Activated naive CD8-positive, alpha-beta T cell (primary cell): Measurements from ENCODE around the gene MTUS2.

Source experiments
- H3K27ac Mint-ChIP-seq: one replicate; pipeline ENCODE4 v1.8.0; 2021; ENCODE audit warnings: mixed read lengths
- H3K27me3 Mint-ChIP-seq: one replicate; pipeline ENCODE4 v1.8.0; 2021; ENCODE audit warnings: mixed read lengths
- H3K36me3 Mint-ChIP-seq: one replicate; pipeline ENCODE4 v1.8.0; 2021; ENCODE audit warnings: mixed read lengths
- H3K4me1 Mint-ChIP-seq: one replicate; pipeline ENCODE4 v1.8.0; 2021; ENCODE audit warnings: low read depth, mixed read lengths
- H3K4me3 Mint-ChIP-seq: one replicate; pipeline ENCODE4 v1.8.0; 2021; ENCODE audit warnings: mild to moderate bottlenecking, mixed read lengths
- H3K9me3 Mint-ChIP-seq: one replicate; pipeline ENCODE4 v1.8.0; 2021; ENCODE audit warnings: low read depth, mixed read lengths

Gene MTUS2

GRCh38 chr13:29446016-29446415 lies 625.9 kb downstream of the MTUS2 start:
- no peak overlapping the region for H3K27ac Mint-ChIP-seq
- H3K9me3 Mint-ChIP-seq: no peaks in the 10 kb centered on the region
- H3K4me3 Mint-ChIP-seq: no peak overlapping the region

DNA sequence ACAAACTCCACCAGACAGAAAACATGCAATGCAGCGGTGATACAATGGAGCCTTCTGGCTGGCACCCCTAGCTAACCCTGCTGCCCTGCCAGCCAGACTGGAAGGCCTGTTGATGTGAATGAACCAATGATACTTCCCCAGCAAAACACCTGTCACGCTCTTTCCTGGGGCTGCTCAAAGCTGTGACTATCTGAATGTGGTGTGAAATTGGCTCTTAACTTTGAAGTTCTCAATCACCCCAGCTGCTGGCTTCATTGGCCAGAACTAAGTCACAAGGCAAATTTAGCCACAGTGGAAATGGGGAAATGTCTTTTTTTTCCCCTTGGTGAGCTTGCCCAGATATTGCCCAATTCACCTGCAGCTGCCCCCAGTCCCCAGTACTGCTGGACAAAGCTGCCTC lies 628.0 kb downstream of the MTUS2 start:
- Mint-ChIP-seq H3K27me3 (peaks cover 2% of the 10 kb centered on the region), H3K4me1 (no peaks in the 10 kb centered on the region), H3K36me3 (no peaks in the 10 kb centered on the region), H3K9me3 (no peaks in the 10 kb centered on the region), H3K4me3 (no peak overlapping the region), H3K27ac (no peak overlapping the region)

More at GRCh38 chr13:29446016-29446415, 625.9 kb downstream of the MTUS2 start:
- no peaks in the 10 kb centered on the region for H3K36me3 Mint-ChIP-seq
- H3K27me3 Mint-ChIP-seq: peaks cover 2% of the 10 kb centered on the region
- no peaks in the 10 kb centered on the region for H3K4me1 Mint-ChIP-seq

DNA sequence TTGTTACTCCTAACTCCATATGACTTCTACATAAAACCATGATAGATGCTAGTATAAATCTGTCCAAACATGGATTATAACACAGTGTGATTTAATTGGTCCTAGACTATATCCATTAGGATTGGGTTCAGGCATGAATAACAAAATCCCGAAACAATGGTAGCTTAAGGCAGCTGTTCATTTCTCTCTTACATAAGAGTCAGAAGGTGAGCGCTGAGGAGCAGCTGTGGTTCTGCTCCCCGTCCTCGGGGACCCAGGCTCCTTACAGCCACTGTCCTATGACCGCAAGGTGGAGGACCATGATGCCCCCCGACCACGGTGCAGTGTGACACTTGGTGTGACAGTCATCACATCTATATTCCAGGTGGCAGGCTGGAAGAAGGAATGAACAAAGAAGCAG lies 629.6 kb downstream of the MTUS2 start:
- no peak overlapping the region for H3K27ac Mint-ChIP-seq
- H3K4me1 Mint-ChIP-seq: no peaks in the 10 kb centered on the region
- H3K36me3 Mint-ChIP-seq: no peaks in the 10 kb centered on the region
- no peaks in the 10 kb centered on the region for H3K9me3 Mint-ChIP-seq
- H3K4me3 Mint-ChIP-seq: no peak overlapping the region
- peaks cover 2% of the 10 kb centered on the region for H3K27me3 Mint-ChIP-seq

DNA sequence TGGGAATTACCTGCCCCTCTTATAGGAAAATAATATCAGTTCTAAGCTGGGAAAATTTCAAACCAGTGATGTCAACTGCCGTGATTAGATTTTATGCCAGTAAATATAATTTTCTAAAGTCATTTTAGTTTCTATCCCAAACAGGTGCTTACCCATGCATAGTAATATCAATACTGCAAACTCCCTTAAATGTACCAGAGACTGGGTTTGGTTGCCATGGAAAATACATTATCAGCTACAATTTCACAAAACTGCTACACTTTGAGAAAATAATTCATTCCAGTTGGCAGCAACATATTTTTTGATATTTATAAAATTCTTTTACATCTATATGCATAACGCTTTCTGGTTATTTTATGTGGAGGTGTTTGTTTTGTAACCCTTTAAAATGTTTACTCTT lies 631.8 kb downstream of the MTUS2 start:
- H3K9me3 Mint-ChIP-seq: no peaks in the 10 kb centered on the region
- H3K36me3 Mint-ChIP-seq: no peaks in the 10 kb centered on the region
- no peak overlapping the region for H3K4me3 Mint-ChIP-seq
- peaks cover 3% of the 10 kb centered on the region for H3K27me3 Mint-ChIP-seq
- no peak overlapping the region for H3K27ac Mint-ChIP-seq
- no peaks in the 10 kb centered on the region for H3K4me1 Mint-ChIP-seq

DNA sequence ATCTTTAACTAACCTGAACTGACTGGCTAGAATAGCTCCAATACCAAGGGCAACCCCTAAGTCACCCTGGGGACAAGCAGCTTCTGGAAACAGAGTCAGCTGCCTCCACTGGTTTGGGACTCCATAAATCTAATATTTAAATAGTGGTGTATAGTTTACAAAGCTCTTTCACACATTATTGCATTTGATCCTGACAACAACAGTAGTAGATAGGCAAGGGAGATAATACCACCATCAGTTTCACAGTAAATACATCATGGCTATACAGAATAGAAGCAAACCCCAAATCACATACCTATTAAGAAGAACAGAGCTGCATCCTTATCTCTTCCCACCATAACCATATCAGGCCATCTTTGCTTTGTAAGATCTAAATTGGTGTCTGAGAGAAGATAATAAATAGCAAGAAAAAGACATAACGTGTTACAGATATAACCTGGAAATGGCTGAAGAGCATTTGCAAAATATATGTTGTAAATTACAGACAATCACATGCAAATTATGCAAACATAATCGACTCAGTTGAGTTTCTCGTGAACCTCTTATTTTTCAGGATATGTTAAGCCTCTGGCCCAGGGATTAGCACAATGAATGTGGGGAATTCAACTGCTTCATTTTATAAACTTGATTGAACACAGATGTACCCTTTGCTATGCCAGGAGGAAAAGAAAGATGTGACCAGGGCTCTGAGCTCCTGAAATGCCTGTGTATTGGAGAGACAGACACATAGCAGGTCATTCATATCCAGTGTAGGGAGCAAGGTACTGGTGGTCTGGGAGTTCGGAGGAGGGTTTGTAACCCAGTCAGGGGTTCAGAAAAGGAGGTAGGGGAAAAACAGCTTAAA lies 632.9 kb downstream of the MTUS2 start:
- Mint-ChIP-seq H3K9me3 (no peaks in the 10 kb centered on the region), H3K4me1 (no peaks in the 10 kb centered on the region)

GRCh38 chr13:29453617-29454011 lies 633.5 kb downstream of the MTUS2 start:
- H3K4me3 Mint-ChIP-seq: no peak overlapping the region
- no peak overlapping the region for H3K27ac Mint-ChIP-seq
- no peaks in the 10 kb centered on the region for H3K9me3 Mint-ChIP-seq
- peaks cover 5% of the 10 kb centered on the region for H3K27me3 Mint-ChIP-seq
- no peaks in the 10 kb centered on the region for H3K36me3 Mint-ChIP-seq
- H3K4me1 Mint-ChIP-seq: no peaks in the 10 kb centered on the region

More for the DNA sequence above, 632.9 kb downstream of the MTUS2 start:
- H3K27ac Mint-ChIP-seq: no peak overlapping the region
- no peaks in the 10 kb centered on the region for H3K36me3 Mint-ChIP-seq
- no peak overlapping the region for H3K4me3 Mint-ChIP-seq
- peaks cover 3% of the 10 kb centered on the region for H3K27me3 Mint-ChIP-seq

GRCh38 chr13:29454931-29455481 lies 634.9 kb downstream of the MTUS2 start:
- H3K27ac Mint-ChIP-seq: no peak overlapping the region
- peaks cover 8% of the 10 kb centered on the region for H3K27me3 Mint-ChIP-seq
- H3K4me3 Mint-ChIP-seq: no peak overlapping the region
- H3K4me1 Mint-ChIP-seq: no peaks in the 10 kb centered on the region
- no peaks in the 10 kb centered on the region for H3K9me3 Mint-ChIP-seq
- H3K36me3 Mint-ChIP-seq: no peaks in the 10 kb centered on the region

GRCh38 chr13:29456419-29456818 lies 636.3 kb downstream of the MTUS2 start:
- H3K4me3 Mint-ChIP-seq: no peak overlapping the region

GRCh38 chr13:29457299-29457698 lies 637.2 kb downstream of the MTUS2 start:
- no peak overlapping the region for H3K4me3 Mint-ChIP-seq

More at GRCh38 chr13:29456419-29456818, 636.3 kb downstream of the MTUS2 start:
- peaks cover 13% of the 10 kb centered on the region for H3K27me3 Mint-ChIP-seq
- no peaks in the 10 kb centered on the region for H3K9me3 Mint-ChIP-seq
- no peaks in the 10 kb centered on the region for H3K4me1 Mint-ChIP-seq
- H3K27ac Mint-ChIP-seq: no peak overlapping the region
- H3K36me3 Mint-ChIP-seq: peaks cover 2% of the 10 kb centered on the region

DNA sequence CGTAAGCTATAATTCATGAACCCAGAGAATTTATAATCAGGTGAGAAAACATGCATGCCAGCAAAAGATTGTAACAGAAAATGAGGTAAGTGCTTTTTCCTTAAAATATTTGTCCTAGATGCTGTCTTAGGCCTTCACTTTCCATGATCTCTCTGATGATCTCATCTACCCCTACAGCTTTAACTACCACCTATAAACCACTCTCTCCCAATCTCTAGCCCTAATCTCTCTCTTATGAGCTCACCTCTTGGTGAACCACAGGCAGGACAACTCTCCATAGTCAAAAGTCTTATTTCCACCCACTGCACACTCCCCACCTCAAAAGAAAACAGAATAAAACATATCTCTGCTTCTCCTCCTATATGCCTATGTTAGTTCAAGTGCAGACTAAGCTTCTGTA lies 638.3 kb downstream of the MTUS2 start:
- H3K4me1 Mint-ChIP-seq: no peaks in the 10 kb centered on the region
- peaks cover 13% of the 10 kb centered on the region for H3K27me3 Mint-ChIP-seq
- H3K27ac Mint-ChIP-seq: no peak overlapping the region
- peaks cover 2% of the 10 kb centered on the region for H3K36me3 Mint-ChIP-seq
- H3K9me3 Mint-ChIP-seq: no peaks in the 10 kb centered on the region
- no peak overlapping the region for H3K4me3 Mint-ChIP-seq

More at GRCh38 chr13:29457299-29457698, 637.2 kb downstream of the MTUS2 start:
- H3K4me1 Mint-ChIP-seq: no peaks in the 10 kb centered on the region
- no peaks in the 10 kb centered on the region for H3K9me3 Mint-ChIP-seq
- no peak overlapping the region for H3K27ac Mint-ChIP-seq
- H3K27me3 Mint-ChIP-seq: peaks cover 13% of the 10 kb centered on the region
- peaks cover 2% of the 10 kb centered on the region for H3K36me3 Mint-ChIP-seq

GRCh38 chr13:29459813-29460355 lies 639.7 kb downstream of the MTUS2 start:
- Mint-ChIP-seq H3K27me3 (peaks cover 13% of the 10 kb centered on the region), H3K9me3 (no peaks in the 10 kb centered on the region), H3K4me3 (no peak overlapping the region), H3K27ac (no peak overlapping the region), H3K4me1 (no peaks in the 10 kb centered on the region), H3K36me3 (peaks cover 2% of the 10 kb centered on the region)

- Mint-ChIP-seq H3K36me3 (peaks cover 2% of the 10 kb centered on the region), H3K4me3 (no peak overlapping the region), H3K27ac (no peak overlapping the region), H3K4me1 (no peaks in the 10 kb centered on the region), H3K27me3 (peaks cover 9% of the 10 kb centered on the region), H3K9me3 (no peaks in the 10 kb centered on the region)
Measured at GRCh38 chr13:29464105-29464679, 644.1 kb downstream of the MTUS2 start.

DNA sequence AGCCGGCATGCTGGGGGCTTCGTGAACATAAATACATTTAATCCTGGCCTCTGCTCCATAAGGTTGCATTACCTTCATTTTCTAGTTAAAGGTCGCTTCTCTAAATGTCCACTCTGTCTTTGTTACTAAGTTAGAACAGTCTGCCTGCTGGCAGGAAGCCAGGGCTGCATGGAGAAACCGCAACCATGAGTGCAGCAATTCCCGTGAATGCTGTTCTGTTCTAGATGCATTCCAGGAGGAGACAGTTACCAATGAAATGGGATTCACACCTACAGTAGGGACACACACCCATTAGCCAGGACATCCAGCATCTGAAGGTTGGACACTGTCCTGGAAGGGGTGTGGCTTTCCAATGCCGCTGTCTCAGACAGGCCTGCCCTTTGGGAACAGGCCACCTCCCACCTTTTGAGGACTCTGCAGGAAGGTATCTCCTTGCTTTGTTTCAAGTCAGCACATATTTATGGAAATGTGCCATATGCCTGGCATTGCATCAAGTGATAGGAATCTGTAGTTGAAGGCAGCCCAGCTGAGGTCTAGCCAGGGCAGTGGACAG lies 645.7 kb downstream of the MTUS2 start:
- Mint-ChIP-seq H3K4me1 (no peaks in the 10 kb centered on the region), H3K9me3 (no peaks in the 10 kb centered on the region), H3K36me3 (no peaks in the 10 kb centered on the region), H3K27ac (no peak overlapping the region), H3K27me3 (peaks cover 2% of the 10 kb centered on the region), H3K4me3 (no peak overlapping the region)

DNA sequence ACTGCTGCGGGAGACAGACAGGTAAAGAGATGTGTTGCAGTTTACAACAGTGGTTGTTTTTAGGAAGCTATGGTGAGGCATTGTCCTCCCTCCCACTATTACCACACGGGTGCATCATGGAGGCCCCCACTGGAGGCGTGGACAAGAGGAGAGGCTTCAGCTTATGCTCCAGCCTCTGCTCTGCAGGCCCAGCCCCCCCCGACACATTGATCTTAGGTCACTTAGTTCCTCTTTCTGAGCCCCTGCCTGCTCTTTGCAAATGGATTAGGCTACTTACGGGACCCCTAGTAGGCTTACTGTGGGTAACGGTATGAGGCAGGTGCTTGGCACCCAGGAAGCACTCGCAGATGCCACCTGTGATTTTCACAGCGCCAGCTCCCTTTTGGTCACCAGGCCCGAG lies 651.4 kb downstream of the MTUS2 start:
- no peak overlapping the region for H3K27ac Mint-ChIP-seq

More for the DNA sequence above, 651.4 kb downstream of the MTUS2 start:
- no peaks in the 10 kb centered on the region for H3K36me3 Mint-ChIP-seq
- H3K9me3 Mint-ChIP-seq: no peaks in the 10 kb centered on the region
- H3K27me3 Mint-ChIP-seq: peaks cover 4% of the 10 kb centered on the region
- no peak overlapping the region for H3K4me3 Mint-ChIP-seq
- no peaks in the 10 kb centered on the region for H3K4me1 Mint-ChIP-seq
